Measurements from ENCODE around the gene HBE1. TPM values are rescaled to one million over a fixed set of nuclear protein-coding genes. Genes with fewer than 3 reads are reported as not detected.
A peak's percentile ranks its signal among the peaks of the same experiment; 100 is the strongest.

The HBE1 gene
- total and polyA plus RNA-seq, 9 of the 15 experiments (the other 6 are each of a cell fraction or from before 2014, with no cell fraction given) = 612 to 10,250 (median 2,181) TPM

DNA sequence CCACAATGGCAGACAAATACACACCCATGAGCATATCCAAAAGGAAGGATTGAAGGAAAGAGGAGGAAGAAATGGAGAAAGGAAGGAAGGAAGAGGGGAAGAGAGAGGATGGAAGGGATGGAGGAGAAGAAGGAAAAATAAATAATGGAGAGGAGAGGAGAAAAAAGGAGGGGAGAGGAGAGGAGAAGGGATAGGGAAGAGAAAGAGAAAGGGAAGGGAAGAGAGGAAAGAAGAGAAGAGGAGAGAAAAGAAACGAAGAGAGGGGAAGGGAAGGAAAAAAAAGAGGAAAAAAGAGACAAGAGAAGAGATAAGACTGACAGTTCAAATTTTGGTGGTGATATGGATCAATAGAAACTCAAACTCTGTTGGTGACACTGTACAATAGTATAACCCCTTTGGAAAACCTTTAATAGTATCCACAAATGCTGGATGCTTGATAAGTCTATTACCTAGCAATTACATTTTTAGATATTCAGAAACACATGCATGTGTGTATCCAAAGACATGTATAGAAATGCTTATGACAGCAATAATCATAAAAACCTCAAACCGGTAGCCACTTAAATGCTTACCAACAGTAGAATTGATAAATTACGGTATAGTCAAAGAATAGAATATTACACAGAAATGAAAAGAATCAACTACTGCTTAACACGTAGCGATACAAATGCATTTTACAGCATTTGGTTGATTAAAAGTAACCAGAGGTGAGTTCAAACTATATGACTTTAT, 34.2 kb downstream of the HBE1 start (continued):
- TF ChIP-seq, protein P1, sequence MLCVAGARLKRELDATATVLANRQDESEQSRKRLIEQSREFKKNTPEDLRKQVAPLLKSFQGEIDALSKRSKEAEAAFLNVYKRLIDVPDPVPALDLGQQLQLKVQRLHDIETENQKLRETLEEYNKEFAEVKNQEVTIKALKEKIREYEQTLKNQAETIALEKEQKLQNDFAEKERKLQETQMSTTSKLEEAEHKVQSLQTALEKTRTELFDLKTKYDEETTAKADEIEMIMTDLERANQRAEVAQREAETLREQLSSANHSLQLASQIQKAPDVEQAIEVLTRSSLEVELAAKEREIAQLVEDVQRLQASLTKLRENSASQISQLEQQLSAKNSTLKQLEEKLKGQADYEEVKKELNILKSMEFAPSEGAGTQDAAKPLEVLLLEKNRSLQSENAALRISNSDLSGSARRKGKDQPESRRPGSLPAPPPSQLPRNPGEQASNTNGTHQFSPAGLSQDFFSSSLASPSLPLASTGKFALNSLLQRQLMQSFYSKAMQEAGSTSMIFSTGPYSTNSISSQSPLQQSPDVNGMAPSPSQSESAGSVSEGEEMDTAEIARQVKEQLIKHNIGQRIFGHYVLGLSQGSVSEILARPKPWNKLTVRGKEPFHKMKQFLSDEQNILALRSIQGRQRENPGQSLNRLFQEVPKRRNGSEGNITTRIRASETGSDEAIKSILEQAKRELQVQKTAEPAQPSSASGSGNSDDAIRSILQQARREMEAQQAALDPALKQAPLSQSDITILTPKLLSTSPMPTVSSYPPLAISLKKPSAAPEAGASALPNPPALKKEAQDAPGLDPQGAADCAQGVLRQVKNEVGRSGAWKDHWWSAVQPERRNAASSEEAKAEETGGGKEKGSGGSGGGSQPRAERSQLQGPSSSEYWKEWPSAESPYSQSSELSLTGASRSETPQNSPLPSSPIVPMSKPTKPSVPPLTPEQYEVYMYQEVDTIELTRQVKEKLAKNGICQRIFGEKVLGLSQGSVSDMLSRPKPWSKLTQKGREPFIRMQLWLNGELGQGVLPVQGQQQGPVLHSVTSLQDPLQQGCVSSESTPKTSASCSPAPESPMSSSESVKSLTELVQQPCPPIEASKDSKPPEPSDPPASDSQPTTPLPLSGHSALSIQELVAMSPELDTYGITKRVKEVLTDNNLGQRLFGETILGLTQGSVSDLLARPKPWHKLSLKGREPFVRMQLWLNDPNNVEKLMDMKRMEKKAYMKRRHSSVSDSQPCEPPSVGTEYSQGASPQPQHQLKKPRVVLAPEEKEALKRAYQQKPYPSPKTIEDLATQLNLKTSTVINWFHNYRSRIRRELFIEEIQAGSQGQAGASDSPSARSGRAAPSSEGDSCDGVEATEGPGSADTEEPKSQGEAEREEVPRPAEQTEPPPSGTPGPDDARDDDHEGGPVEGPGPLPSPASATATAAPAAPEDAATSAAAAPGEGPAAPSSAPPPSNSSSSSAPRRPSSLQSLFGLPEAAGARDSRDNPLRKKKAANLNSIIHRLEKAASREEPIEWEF (CRISPR knock-in tag; IDR thresholded peaks at IDR 0.05) = no peak
- TF ChIP-seq EHMT2 (IDR thresholded peaks at IDR 0.05) = peak; percentile 66; the same call in 1 of the 2 replicates
- TF ChIP-seq, protein P2, sequence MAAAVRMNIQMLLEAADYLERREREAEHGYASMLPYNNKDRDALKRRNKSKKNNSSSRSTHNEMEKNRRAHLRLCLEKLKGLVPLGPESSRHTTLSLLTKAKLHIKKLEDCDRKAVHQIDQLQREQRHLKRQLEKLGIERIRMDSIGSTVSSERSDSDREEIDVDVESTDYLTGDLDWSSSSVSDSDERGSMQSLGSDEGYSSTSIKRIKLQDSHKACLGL (CRISPR knock-in tag; IDR thresholded peaks at IDR 0.05; ENCODE audit: borderline replicate concordance, poor library complexity, severe bottlenecking) = no peak
- no peak for TF ChIP-seq DMBX1 (CRISPR knock-in tag; IDR thresholded peaks at IDR 0.05; ENCODE audit: borderline replicate concordance)
- TF ChIP-seq ZNF282 (CRISPR knock-in tag; IDR thresholded peaks at IDR 0.05) = no peak
- TF ChIP-seq CBFA2T3 (IDR thresholded peaks at IDR 0.05) = no peak
- TF ChIP-seq DPF2 (IDR thresholded peaks at IDR 0.05) = peak; percentile 60
- TF ChIP-seq MEIS2 (IDR thresholded peaks at IDR 0.05; ENCODE audit: partially characterized antibody) = no peak
- TF ChIP-seq, protein P3, sequence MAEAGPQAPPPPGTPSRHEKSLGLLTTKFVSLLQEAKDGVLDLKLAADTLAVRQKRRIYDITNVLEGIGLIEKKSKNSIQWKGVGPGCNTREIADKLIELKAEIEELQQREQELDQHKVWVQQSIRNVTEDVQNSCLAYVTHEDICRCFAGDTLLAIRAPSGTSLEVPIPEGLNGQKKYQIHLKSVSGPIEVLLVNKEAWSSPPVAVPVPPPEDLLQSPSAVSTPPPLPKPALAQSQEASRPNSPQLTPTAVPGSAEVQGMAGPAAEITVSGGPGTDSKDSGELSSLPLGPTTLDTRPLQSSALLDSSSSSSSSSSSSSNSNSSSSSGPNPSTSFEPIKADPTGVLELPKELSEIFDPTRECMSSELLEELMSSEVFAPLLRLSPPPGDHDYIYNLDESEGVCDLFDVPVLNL (CRISPR knock-in tag; IDR thresholded peaks at IDR 0.05; ENCODE audit: low read depth) = no peak
- peak; percentile 82 for TF ChIP-seq SMARCA5 (IDR thresholded peaks at IDR 0.05)
- TF ChIP-seq GATAD2A (IDR thresholded peaks at IDR 0.05) = peak; percentile 59; the same call in 1 of the 2 replicates
- TF ChIP-seq ELF2 (CRISPR knock-in tag; IDR thresholded peaks at IDR 0.05) = no peak
- 0 out of 2 replicates have a peak, but pooled peaks have one; percentile 18 for TF ChIP-seq BCOR (IDR thresholded peaks at IDR 0.05)
- TF ChIP-seq HSF4 (CRISPR knock-in tag; IDR thresholded peaks at IDR 0.05; ENCODE audit: borderline replicate concordance) = no peak
- TF ChIP-seq, protein P4, sequence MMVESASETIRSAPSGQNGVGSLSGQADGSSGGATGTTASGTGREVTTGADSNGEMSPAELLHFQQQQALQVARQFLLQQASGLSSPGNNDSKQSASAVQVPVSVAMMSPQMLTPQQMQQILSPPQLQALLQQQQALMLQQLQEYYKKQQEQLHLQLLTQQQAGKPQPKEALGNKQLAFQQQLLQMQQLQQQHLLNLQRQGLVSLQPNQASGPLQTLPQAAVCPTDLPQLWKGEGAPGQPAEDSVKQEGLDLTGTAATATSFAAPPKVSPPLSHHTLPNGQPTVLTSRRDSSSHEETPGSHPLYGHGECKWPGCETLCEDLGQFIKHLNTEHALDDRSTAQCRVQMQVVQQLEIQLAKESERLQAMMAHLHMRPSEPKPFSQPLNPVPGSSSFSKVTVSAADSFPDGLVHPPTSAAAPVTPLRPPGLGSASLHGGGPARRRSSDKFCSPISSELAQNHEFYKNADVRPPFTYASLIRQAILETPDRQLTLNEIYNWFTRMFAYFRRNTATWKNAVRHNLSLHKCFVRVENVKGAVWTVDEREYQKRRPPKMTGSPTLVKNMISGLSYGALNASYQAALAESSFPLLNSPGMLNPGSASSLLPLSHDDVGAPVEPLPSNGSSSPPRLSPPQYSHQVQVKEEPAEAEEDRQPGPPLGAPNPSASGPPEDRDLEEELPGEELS (CRISPR knock-in tag; IDR thresholded peaks at IDR 0.05; ENCODE audit: borderline replicate concordance) = no peak
- no peak for TF ChIP-seq ZNF668 (CRISPR knock-in tag; IDR thresholded peaks at IDR 0.05)
- no peak for TF ChIP-seq ERF (CRISPR knock-in tag; IDR thresholded peaks at IDR 0.05)
- no peak for TF ChIP-seq ZSCAN29 (IDR thresholded peaks at IDR 0.05)
- TF ChIP-seq KLF6 (CRISPR knock-in tag; IDR thresholded peaks at IDR 0.05; ENCODE audit: borderline replicate concordance) = no peak
- TF ChIP-seq ETS2 (tag; IDR thresholded peaks at IDR 0.05; ENCODE audit: borderline replicate concordance, poor library complexity, severe bottlenecking) = no peak
- peak; percentile 36 for TF ChIP-seq ASH1L (IDR thresholded peaks at IDR 0.05; ENCODE audit: borderline replicate concordance, low read depth, partially characterized antibody)

Measured in K562 (cell line).